Aorta (tissue), 5 donors: ENCODE results near the gene PLPP4. TPM values are rescaled to one million over a fixed set of nuclear protein-coding genes. Genes with fewer than 3 reads are reported as not detected.

Source experiments
- ATAC-seq: fragments of 200-7000 bp; cut with Tn5 transposase; one replicate; pipeline ENCODE4 v1.9.1; 2022; ENCODE audit warnings: moderate library complexity; ENCODE audit not compliant: low FRiP score
- DNase-seq, 2 donors: peaks; one replicate each; pipeline ENCODE4 v3.0.0-alpha.2; 2020
- H3K27ac ChIP-seq, 2 donors: one replicate each; pipeline ENCODE4 v1.5.1; 2013; ENCODE audit warnings: low read length in 2 of 2, mild to moderate bottlenecking in 2 of 2, moderate library complexity in 2 of 2, control low read depth in 1 of 2, inconsistent platforms in 1 of 2, low read depth in 1 of 2
- H3K27me3 ChIP-seq, 2 donors: one replicate each; pipeline ENCODE4 v1.6.1; 2013; ENCODE audit warnings: control low read depth in 1 of 2, low read length in 1 of 2, mild to moderate bottlenecking in 1 of 2, moderate library complexity in 1 of 2; ENCODE audit not compliant: insufficient read depth in 2 of 2, control insufficient read depth in 1 of 2
- H3K36me3 ChIP-seq, 2 donors: one replicate each; pipeline ENCODE4 v1.6.1; 2013; ENCODE audit warnings: control low read depth in 1 of 2, low read length in 1 of 2, mild to moderate bottlenecking in 1 of 2; ENCODE audit not compliant: insufficient read depth in 2 of 2, control insufficient read depth in 1 of 2
- H3K4me1 ChIP-seq, 2 donors: one replicate each; pipeline ENCODE4 v1.6.1; 2013; ENCODE audit warnings: low read length in 2 of 2, control low read depth in 1 of 2, mild to moderate bottlenecking in 1 of 2, moderate library complexity in 1 of 2; ENCODE audit not compliant: insufficient read depth in 2 of 2, control insufficient read depth in 1 of 2
- H3K4me3 ChIP-seq, 2 donors: one replicate each; pipeline ENCODE4 v1.5.1; 2013; ENCODE audit warnings: low read length in 2 of 2, control low read depth in 1 of 2, mild to moderate bottlenecking in 1 of 2
- H3K9me3 ChIP-seq: one replicate; pipeline ENCODE4 v1.6.1; 2013; ENCODE audit warnings: mild to moderate bottlenecking, low read length; ENCODE audit not compliant: control insufficient read depth
- WGBS, 2 donors: extraction: QIAGEN DNeasy Blood & Tissue Kit; methylation state at CpG; one replicate each; pipeline ENCODE4 v1.1.7; 2013; 5-methylcytosine and 5-hydroxymethylcytosine counted together
- intact Hi-C, 2 donors: fragments of 100-400 bp; cut with DNase I; formaldehyde crosslinking; loops; one replicate each; pipeline versions ENCODE4 v1.14.2 to v1.15.0; 2022
- polyA plus RNA-seq, 2 donors: library from polyadenylated mRNA; stranded (reverse); fragments of 200-250 nt; gene quantifications; one replicate each; pipeline ENCODE4 v1.2.3, GENCODE V29; 2013
- total RNA-seq, 2 donors: library from RNA; stranded (reverse); fragmentation: NEBNext Ultra II Directional; extraction: Animal tissue kit (Norgen Biotek cat#: 25700); gene quantifications; one replicate each; pipeline ENCODE4 v1.2.1, GENCODE V29; 2021
- donor health status: healthy with polysubstance abuse.
- donor health status: Bipolar disorder and iron deficiency.
- donor health status: DM: no; HTN: no; CAD: no.
- donor health status: DM: no; HTN: no; CAD: no.
- donor health status: DM: yes; HTN: yes; CAD: no.

Gene PLPP4
- total and polyA plus RNA-seq, 4 donors = not detected

- no peak for ATAC-seq
- Histone ChIP-seq H3K27me3 (no peaks in the 10 kb centered on the region), H3K4me3 (no peak overlapping the region), H3K36me3 (no peaks in the 10 kb centered on the region), H3K27ac (no peak overlapping the region), H3K9me3 (no peaks in the 10 kb centered on the region), H3K4me1 (no peaks in the 10 kb centered on the region)
- intact Hi-C loops = no loop called here
- 8 to 27% methylated on average over 3 of the region's 3 CpGs for WGBS, 2 donors
- no peak for DNase-seq
These were observed 5.1 kb upstream of the PLPP4 start for GRCh38 chr10:120451968-120452367.

- intact Hi-C loops = no loop called here
- DNase-seq (no peak), ATAC-seq (no peak)
- Histone ChIP-seq H3K27ac (no peak overlapping the region), H3K36me3 (no peaks in the 10 kb centered on the region), H3K9me3 (no peaks in the 10 kb centered on the region), H3K4me1 (no peaks in the 10 kb centered on the region), H3K27me3 (no peaks in the 10 kb centered on the region), H3K4me3 (no peak overlapping the region)
- WGBS, 2 donors = 61 to 73% methylated on average over 1 of the region's 1 CpG
These were observed 3.7 kb upstream of the PLPP4 start for GRCh38 chr10:120453319-120453718.

- Histone ChIP-seq H3K27me3 (no peaks in the 10 kb centered on the region), H3K4me1 (no peaks in the 10 kb centered on the region), H3K4me3 (no peak overlapping the region), H3K27ac (no peak overlapping the region), H3K36me3 (no peaks in the 10 kb centered on the region), H3K9me3 (no peaks in the 10 kb centered on the region)
- 63 to 65% methylated on average over 3 of the region's 3 CpGs for WGBS, 2 donors
- ATAC-seq = no peak
- no peak for DNase-seq
- intact Hi-C loops = no loop called here
These were observed 3.1 kb upstream of the PLPP4 start for GRCh38 chr10:120453886-120454285.

GRCh38 chr10:120455004-120455403, 2.0 kb upstream of the PLPP4 start:
- H3K27me3 ChIP-seq = no peaks in the 10 kb centered on the region
- no peaks in the 10 kb centered on the region for H3K9me3 ChIP-seq
- ATAC-seq (no peak), DNase-seq (no peak)
- H3K4me3 ChIP-seq = no peak overlapping the region
- intact Hi-C loops = no loop called here
- H3K27ac ChIP-seq = no peak overlapping the region
- no peaks in the 10 kb centered on the region for H3K4me1 ChIP-seq
- H3K36me3 ChIP-seq = no peaks in the 10 kb centered on the region
- 82 to 83% methylated on average over 7 of the region's 7 CpGs for WGBS, 2 donors

- Histone ChIP-seq H3K27me3 (no peaks in the 10 kb centered on the region), H3K4me1 (no peaks in the 10 kb centered on the region), H3K27ac (no peak overlapping the region), H3K4me3 (no peak overlapping the region), H3K36me3 (no peaks in the 10 kb centered on the region), H3K9me3 (no peaks in the 10 kb centered on the region)
- ATAC-seq (no peak), DNase-seq (no peak)
- intact Hi-C loops = no loop called here
- WGBS, 2 donors = 47 to 58% methylated on average over 3 of the region's 3 CpGs
These were observed 1.4 kb upstream of the PLPP4 start for GRCh38 chr10:120455606-120456005.

GRCh38 chr10:120456143-120456625, 843 bp upstream of the PLPP4 start:
- ATAC-seq (no peak), DNase-seq (no peak)
- Histone ChIP-seq H3K4me3 (no peak overlapping the region), H3K4me1 (no peaks in the 10 kb centered on the region), H3K9me3 (no peaks in the 10 kb centered on the region), H3K27ac (no peak overlapping the region), H3K36me3 (no peaks in the 10 kb centered on the region), H3K27me3 (no peaks in the 10 kb centered on the region)
- 5 to 8% methylated on average over 16 of the region's 16 CpGs for WGBS, 2 donors
- intact Hi-C loops = no loop called here

GRCh38 chr10:120457431-120458172, 575 bp downstream of the PLPP4 start:
- no peaks in the 10 kb centered on the region for H3K27me3 ChIP-seq
- no peak for ATAC-seq
- no peaks in the 10 kb centered on the region for H3K4me1 ChIP-seq
- WGBS, 2 donors = 12 to 13% methylated on average over 50 to 52 of the region's 52 CpGs
- H3K4me3 ChIP-seq = peak overlapping the region; percentile 42 to 72
- intact Hi-C loops = no loop called here
- H3K27ac ChIP-seq = no peak overlapping the region
- no peaks in the 10 kb centered on the region for H3K36me3 ChIP-seq
- DNase-seq = no peak
- H3K9me3 ChIP-seq = no peaks in the 10 kb centered on the region

GRCh38 chr10:120458432-120458831, 1.4 kb downstream of the PLPP4 start:
- WGBS, 2 donors = 57 to 63% methylated on average over 4 of the region's 4 CpGs
- Histone ChIP-seq H3K36me3 (no peaks in the 10 kb centered on the region), H3K9me3 (no peaks in the 10 kb centered on the region), H3K27ac (no peak overlapping the region), H3K4me1 (no peaks in the 10 kb centered on the region), H3K4me3 (no peak overlapping the region), H3K27me3 (no peaks in the 10 kb centered on the region)
- DNase-seq (no peak), ATAC-seq (no peak)
- intact Hi-C loops = no loop called here

GRCh38 chr10:120459185-120459584, 2.2 kb downstream of the PLPP4 start:
- intact Hi-C loops = no loop called here
- Histone ChIP-seq H3K27me3 (no peaks in the 10 kb centered on the region), H3K36me3 (no peaks in the 10 kb centered on the region), H3K27ac (no peak overlapping the region), H3K4me3 (no peak overlapping the region), H3K4me1 (no peaks in the 10 kb centered on the region), H3K9me3 (no peaks in the 10 kb centered on the region)
- ATAC-seq (no peak), DNase-seq (no peak)
- WGBS, 2 donors = 41 to 52% methylated on average over 5 of the region's 5 CpGs
